SK-N-SH (cell line): ENCODE measurements around the gene EDN2. TPM values are rescaled to one million over a fixed set of nuclear protein-coding genes. Genes with fewer than 3 reads are reported as not detected.

ENCODE experiments used
- CTCF ChIA-PET: fragments of 300-600, 350-600 bp; formaldehyde crosslinking; extraction: SDS; loops from one replicate; lab custom pipeline; 2021; lab: Yijun Ruan, JAX
- POLR2A ChIA-PET: fragments of 350-600 bp; sonication (Branson Sonifier 250); formaldehyde crosslinking; extraction: SDS; loops from one replicate; lab custom pipeline; 2020; ENCODE audit warnings: antibody characterized with exemption, inconsistent platforms; lab: Yijun Ruan, JAX
- DNase-seq: peaks from one replicate; pipeline ENCODE4 v3.0.0; 2012
- H2AFZ ChIP-seq: fragments of 200-600 bp; sonication (generic); 2 replicates; pipeline ENCODE4 v1.8.1; 2016; ENCODE audit warnings: antibody characterized with exemption, mild to moderate bottlenecking, low read depth
- H3F3A ChIP-seq: fragments of 200-600 bp; sonication (generic); replicated peaks from 2 replicates; pipeline ENCODE3; 2016; ENCODE audit warnings: antibody characterized with exemption, mild to moderate bottlenecking; ENCODE audit not compliant: insufficient read depth
- H3K27ac ChIP-seq, 2 experiments: fragments of 200-500 bp in 1 of 2; fragments of 200-600 bp in 1 of 2; sonication (Bioruptor generic) in 1 of 2; sonication (generic), shearing (Covaris generic) in 1 of 2; 2 replicates each; pipeline versions ENCODE4 v1.5.1 to v1.6.1; 2014 to 2016; ENCODE audit warnings: low read depth in 2 of 2, inconsistent platforms in 1 of 2, low read length in 1 of 2, mild to moderate bottlenecking in 1 of 2, mixed read lengths in 1 of 2
- H3K27me3 ChIP-seq: fragments of 200-600 bp; sonication (generic), shearing (Covaris generic); 2 replicates; pipeline ENCODE4 v1.6.1; 2016; ENCODE audit warnings: mixed run types; ENCODE audit not compliant: insufficient read depth
- H3K36me3 ChIP-seq, 2 experiments: fragments of 200-500 bp in 1 of 2; fragments of 200-600 bp in 1 of 2; sonication (Bioruptor generic) in 1 of 2; sonication (generic) in 1 of 2; replicated peaks in 1 of 2; 2 replicates each; pipeline versions ENCODE3 to v1.5.1; 2014 to 2016; ENCODE audit warnings: low read length in 1 of 2, mild to moderate bottlenecking in 1 of 2; ENCODE audit not compliant: insufficient read depth in 2 of 2, control insufficient read depth in 1 of 2
- H3K4me1 ChIP-seq, 2 experiments: fragments of 200-500 bp in 1 of 2; fragments of 200-600 bp in 1 of 2; sonication (Bioruptor generic) in 1 of 2; sonication (generic), shearing (Covaris generic) in 1 of 2; 2 replicates each; pipeline versions ENCODE4 v1.5.1 to v1.6.1; 2014 to 2016; ENCODE audit warnings: low read depth in 1 of 2, low read length in 1 of 2, mixed run types in 1 of 2; ENCODE audit not compliant: insufficient read depth in 2 of 2, control insufficient read depth in 1 of 2
- H3K4me2 ChIP-seq: fragments of 200-600 bp; sonication (generic), shearing (Covaris generic); 2 replicates; pipeline ENCODE4 v1.6.1; 2017; ENCODE audit warnings: mixed run types
- H3K4me3 ChIP-seq, 2 experiments: fragments of 200-500 bp in 1 of 2; fragments of 200-600 bp in 1 of 2; sonication (Bioruptor generic) in 1 of 2; sonication (generic), shearing (Covaris generic) in 1 of 2; 2 replicates each; pipeline versions ENCODE4 v1.5.1 to v1.8.1; 2014 to 2016; ENCODE audit warnings: low read depth in 2 of 2, inconsistent platforms in 1 of 2, low read length in 1 of 2, mild to moderate bottlenecking in 1 of 2, mixed read lengths in 1 of 2, moderate library complexity in 1 of 2
- H3K79me2 ChIP-seq: fragments of 200-600 bp; sonication (generic); 2 replicates; pipeline ENCODE4 v1.8.1; 2017; ENCODE audit warnings: mild to moderate bottlenecking; ENCODE audit not compliant: insufficient read depth
- H3K9ac ChIP-seq: fragments of 200-600 bp; sonication (generic); 2 replicates; pipeline ENCODE4 v1.6.1; 2017; ENCODE audit warnings: mixed run types
- H3K9me2 ChIP-seq: fragments of 200-600 bp; sonication (generic); 2 replicates; pipeline ENCODE4 v1.6.1; 2017; ENCODE audit warnings: mixed run types
- H3K9me3 ChIP-seq: fragments of 200-600 bp; sonication (generic); 2 replicates; pipeline ENCODE4 v1.6.1; 2017; ENCODE audit warnings: mixed run types, mild to moderate bottlenecking, moderate library complexity
- H4K20me1 ChIP-seq: fragments of 200-600 bp; sonication (generic); 2 replicates; pipeline ENCODE4 v1.6.1; 2017; ENCODE audit warnings: mild to moderate bottlenecking, mixed run types; ENCODE audit not compliant: insufficient read depth
- ELF1 ChIP-seq: IDR thresholded peaks from 2 replicates; pipeline ENCODE4 v1.4.0; 2012
- EP300 ChIP-seq, 2 experiments: IDR thresholded peaks; 2 replicates each; pipeline versions ENCODE4 v1.4.0 to v1.6.1; 2012; ENCODE audit warnings: borderline replicate concordance in 1 of 2, low read depth in 1 of 2, low read length in 1 of 2
- FOXM1 ChIP-seq: IDR thresholded peaks from 2 replicates; pipeline ENCODE4 v1.4.0; 2012; ENCODE audit warnings: low read depth, mild to moderate bottlenecking
- GABPA ChIP-seq: IDR thresholded peaks from 2 replicates; pipeline ENCODE4 v1.4.0; 2012; ENCODE audit warnings: low read depth, mild to moderate bottlenecking
- JUND ChIP-seq: IDR thresholded peaks from 2 replicates; pipeline ENCODE4 v1.4.0; 2012
- MEF2A ChIP-seq: IDR thresholded peaks from 2 replicates; pipeline ENCODE4 v1.4.0; 2012; ENCODE audit warnings: low read depth, borderline replicate concordance
- MXI1 ChIP-seq: IDR thresholded peaks from 2 replicates; pipeline ENCODE4 v1.6.1; 2012; ENCODE audit warnings: mild to moderate bottlenecking, low read depth, low read length, improper control_type of control experiment
- NRF1 ChIP-seq: IDR thresholded peaks from 2 replicates; pipeline ENCODE4 v1.6.1; 2012; ENCODE audit warnings: low read depth, mild to moderate bottlenecking, low read length
- RAD21 ChIP-seq: IDR thresholded peaks from 2 replicates; pipeline ENCODE4 v1.6.1; 2012; ENCODE audit warnings: mild to moderate bottlenecking, low read length
- RFX5 ChIP-seq: IDR thresholded peaks from 2 replicates; pipeline ENCODE4 v1.6.1; 2012; ENCODE audit warnings: mild to moderate bottlenecking, improper control_type of control experiment, low read length
- RXRA ChIP-seq: IDR thresholded peaks from 2 replicates; pipeline ENCODE4 v1.4.0; 2012; ENCODE audit warnings: low read depth, mild to moderate bottlenecking, borderline replicate concordance
- SMC3 ChIP-seq: IDR thresholded peaks from 2 replicates; pipeline ENCODE4 v1.6.1; 2012; ENCODE audit warnings: low read depth, low read length, improper control_type of control experiment
- TAF1 ChIP-seq: IDR thresholded peaks from 2 replicates; pipeline ENCODE4 v1.6.1; 2012; ENCODE audit warnings: low read depth, mild to moderate bottlenecking, low read length, moderate library complexity, borderline replicate concordance
- TEAD4 ChIP-seq: IDR thresholded peaks from 2 replicates; pipeline ENCODE4 v1.4.0; 2012; ENCODE audit warnings: mild to moderate bottlenecking, borderline replicate concordance; ENCODE audit not compliant: insufficient read depth
- YY1 ChIP-seq: IDR thresholded peaks from 2 replicates; pipeline ENCODE4 v1.4.0; 2012; ENCODE audit warnings: low read depth, mild to moderate bottlenecking
- WGBS: methylation state at CpG from one replicate; pipeline ENCODE4 v1.1.6; 2017; ENCODE audit warnings: low lambda C conversion rate; 5-methylcytosine and 5-hydroxymethylcytosine counted together
- polyA plus RNA-seq, 3 experiments: library from polyadenylated mRNA; depleted of rRNA; stranded (reverse); fragments of >200 nt; gene quantifications; 2 replicates each; pipeline ENCODE4 v1.2.3, GENCODE V29; 2012
- TF ChIP-seq, protein P1 (sequence below): IDR thresholded peaks from 2 replicates; pipeline ENCODE4 v1.4.0; 2012; ENCODE audit warnings: low read depth, borderline replicate concordance
- TF ChIP-seq, protein P2 (sequence below): IDR thresholded peaks from 2 replicates; pipeline ENCODE4; 2012
- TF ChIP-seq, protein P3 (sequence below): fragments of 150-350 bp; IDR thresholded peaks from 2 replicates; pipeline ENCODE4 v1.6.1; 2017; ENCODE audit warnings: antibody characterized with exemption, low read length, low read depth, borderline replicate concordance

The EDN2 gene
- polyA plus RNA-seq, 1 of the 3 experiments (the other 2 are of a cell fraction), result 0.97 TPM

DNA sequence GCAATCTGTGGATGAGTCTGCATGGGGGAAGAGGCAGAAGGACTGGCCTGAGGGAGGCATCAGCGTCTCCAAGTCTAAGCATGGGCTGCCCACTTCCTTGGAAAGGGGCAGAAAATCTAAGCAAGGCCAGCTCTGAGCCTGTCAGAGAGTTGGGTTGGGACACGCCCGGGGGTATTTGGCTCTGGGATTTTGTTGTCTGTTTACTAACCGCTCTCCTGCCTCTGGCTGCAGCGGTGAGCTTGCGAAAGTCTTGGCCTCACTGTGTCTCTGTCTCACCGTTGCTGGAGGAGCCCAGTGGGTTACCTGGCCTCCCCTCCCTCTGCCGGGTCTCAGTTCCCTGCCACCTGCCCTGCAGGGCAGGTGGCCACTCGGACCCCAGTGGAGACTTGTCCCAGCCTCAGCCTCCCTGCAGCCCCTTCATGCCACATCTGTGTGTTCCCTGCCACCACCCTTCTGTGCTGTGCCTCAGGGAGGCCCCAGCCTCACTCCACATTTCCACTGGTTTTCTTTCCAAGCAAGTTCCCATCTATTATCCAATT lies 33.7 kb downstream of the EDN2 start (continued):
- TF ChIP-seq NRF1 (no peak), TEAD4 (no peak), JUND (no peak), EP300 (IDR thresholded peaks at IDR 0.05; ENCODE audit: borderline replicate concordance in 1 of 2, low read depth in 1 of 2, low read length in 1 of 2) (no peak), ELF1 (no peak), MXI1 (no peak)
- TF ChIP-seq, protein P1, sequence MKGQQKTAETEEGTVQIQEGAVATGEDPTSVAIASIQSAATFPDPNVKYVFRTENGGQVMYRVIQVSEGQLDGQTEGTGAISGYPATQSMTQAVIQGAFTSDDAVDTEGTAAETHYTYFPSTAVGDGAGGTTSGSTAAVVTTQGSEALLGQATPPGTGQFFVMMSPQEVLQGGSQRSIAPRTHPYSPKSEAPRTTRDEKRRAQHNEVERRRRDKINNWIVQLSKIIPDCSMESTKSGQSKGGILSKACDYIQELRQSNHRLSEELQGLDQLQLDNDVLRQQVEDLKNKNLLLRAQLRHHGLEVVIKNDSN, result no peak

DNA sequence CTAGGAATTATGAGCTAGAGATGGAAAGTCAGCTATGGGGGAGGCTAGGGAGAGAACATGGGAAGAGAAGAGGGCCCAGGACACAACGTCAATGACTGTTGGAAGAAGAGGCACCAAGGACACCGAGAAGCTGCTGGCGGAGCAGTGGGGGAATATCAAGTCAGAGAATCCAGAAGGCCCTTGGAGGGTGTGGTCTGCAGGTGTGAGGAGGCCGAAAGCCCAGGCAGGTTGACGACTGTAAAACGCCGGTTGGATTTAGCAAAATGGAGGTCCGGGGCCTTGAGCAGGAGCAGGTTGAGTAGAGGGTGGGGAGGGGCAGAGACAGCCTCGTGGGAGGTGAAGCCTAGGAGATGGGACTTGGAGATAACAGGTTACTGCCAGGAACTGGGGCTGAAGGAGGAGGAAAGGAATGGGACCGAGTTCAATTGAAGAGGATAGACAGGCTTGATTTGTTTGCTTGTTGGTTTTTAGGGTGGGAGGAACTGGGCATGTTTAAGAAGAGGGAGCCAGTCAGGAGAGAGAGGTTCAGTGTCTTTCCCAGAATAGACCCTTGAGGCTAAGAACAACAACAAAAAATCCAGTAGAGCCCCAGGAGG lies 35.1 kb downstream of the EDN2 start:
- H3K79me2 ChIP-seq, result peaks cover 91% of the 10 kb centered on the region
- ChIA-PET CTCF (interaction anchor here (0.6 to 9.6 kb wide), 2 partner anchors 15 to 152 kb away, joined by 3 to 64 read pairs; no protein-coding TSS in a partner anchor), POLR2A (no interaction called here)

More for the DNA sequence above, 35.1 kb downstream of the EDN2 start:
- H3K9me2 ChIP-seq, result no peaks in the 10 kb centered on the region
- DNase-seq, result no peak
- H3K4me3 ChIP-seq, result no peak overlapping the region
- H2AFZ ChIP-seq, result no peak overlapping the region
- H3K36me3 ChIP-seq, result peaks cover 0 to 3% of the 10 kb centered on the region in 2 experiments
- 92% methylated on average over 10 of the region's 10 CpGs for WGBS
- TF ChIP-seq FOXM1 (no peak), YY1 (no peak), TAF1 (no peak), RXRA (no peak), GABPA (no peak), EP300 (IDR thresholded peaks at IDR 0.05; ENCODE audit: borderline replicate concordance in 1 of 2, low read depth in 1 of 2, low read length in 1 of 2) (no peak), MEF2A (no peak), RAD21 (no peak), SMC3 (no peak), RFX5 (no peak)
- TF ChIP-seq, protein P2, sequence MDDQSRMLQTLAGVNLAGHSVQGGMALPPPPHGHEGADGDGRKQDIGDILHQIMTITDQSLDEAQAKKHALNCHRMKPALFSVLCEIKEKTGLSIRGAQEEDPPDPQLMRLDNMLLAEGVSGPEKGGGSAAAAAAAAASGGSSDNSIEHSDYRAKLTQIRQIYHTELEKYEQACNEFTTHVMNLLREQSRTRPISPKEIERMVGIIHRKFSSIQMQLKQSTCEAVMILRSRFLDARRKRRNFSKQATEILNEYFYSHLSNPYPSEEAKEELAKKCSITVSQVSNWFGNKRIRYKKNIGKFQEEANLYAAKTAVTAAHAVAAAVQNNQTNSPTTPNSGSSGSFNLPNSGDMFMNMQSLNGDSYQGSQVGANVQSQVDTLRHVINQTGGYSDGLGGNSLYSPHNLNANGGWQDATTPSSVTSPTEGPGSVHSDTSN, result no peak
- TF ChIP-seq, protein P3, sequence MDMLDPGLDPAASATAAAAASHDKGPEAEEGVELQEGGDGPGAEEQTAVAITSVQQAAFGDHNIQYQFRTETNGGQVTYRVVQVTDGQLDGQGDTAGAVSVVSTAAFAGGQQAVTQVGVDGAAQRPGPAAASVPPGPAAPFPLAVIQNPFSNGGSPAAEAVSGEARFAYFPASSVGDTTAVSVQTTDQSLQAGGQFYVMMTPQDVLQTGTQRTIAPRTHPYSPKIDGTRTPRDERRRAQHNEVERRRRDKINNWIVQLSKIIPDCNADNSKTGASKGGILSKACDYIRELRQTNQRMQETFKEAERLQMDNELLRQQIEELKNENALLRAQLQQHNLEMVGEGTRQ, result no peak
- TF ChIP-seq, all 33 proteins: peak for 0
- Histone ChIP-seq H3K27me3 (no peaks in the 10 kb centered on the region), H3F3A (peaks cover 7% of the 10 kb centered on the region), H3K4me1 (peaks cover 13 to 63% of the 10 kb centered on the region in 2 experiments; a peak in 2 of 4 replicates), H4K20me1 (0 out of 2 replicates have a peak, but pooled peaks cover 6% of the 10 kb centered on the region), H3K4me2 (no peak overlapping the region), H3K27ac (no peak overlapping the region), H3K9ac (no peak overlapping the region), H3K9me3 (no peaks in the 10 kb centered on the region)
